HG03558 (cell line): ENCODE data around the gene C11orf98.
"Not testable (repeated sequence)": the region's sequence is repeated elsewhere in the genome, so short reads cannot be mapped to it uniquely, and the experiment has no call there.

Experiments used
- ATAC-seq: cut with Tn5 transposase; IDR thresholded peaks from one replicate; pipeline ENCODE4 v1.9.1; 2021; ENCODE audit warnings: moderate number of reproducible peaks; ENCODE audit not compliant: unreplicated experiment; ENCODE audit errors: extremely low read depth

The C11orf98 gene

GRCh38 chr11:62656796-62657429, 8.1 kb downstream of the C11orf98 start:
- ATAC-seq, result no peak

GRCh38 chr11:62654297-62654696, 10.7 kb downstream of the C11orf98 start:
- ATAC-seq, result no peak

- no peak for ATAC-seq
Measured at GRCh38 chr11:62652161-62653006, 12.6 kb downstream of the C11orf98 start.

GRCh38 chr11:62650283-62650682, 14.7 kb downstream of the C11orf98 start:
- ATAC-seq, result not testable (repeated sequence)

GRCh38 chr11:62649486-62649885, 15.5 kb downstream of the C11orf98 start:
- ATAC-seq, result no peak

GRCh38 chr11:62648967-62649364, 16.0 kb downstream of the C11orf98 start:
- ATAC-seq, result no peak

- ATAC-seq, result no peak
Measured at GRCh38 chr11:62648185-62648966, 16.6 kb downstream of the C11orf98 start.

- ATAC-seq, result no peak
Measured at GRCh38 chr11:62647609-62648005, 17.4 kb downstream of the C11orf98 start.

- no peak for ATAC-seq
Measured at GRCh38 chr11:62646825-62647608, 18.0 kb downstream of the C11orf98 start.

- peak; percentile 84 for ATAC-seq
Measured at GRCh38 chr11:62645946-62646824, 18.8 kb downstream of the C11orf98 start, which contains the start of gene GANAB. Gene GANAB, minus strand, starts transcription at chr11:62646613. Its CDS starts 14 bp downstream, at chr11:62646599.

- no peak for ATAC-seq
Measured at GRCh38 chr11:62645671-62645945, 19.4 kb downstream of the C11orf98 start.

GRCh38 chr11:62644220-62644619, 20.8 kb downstream of the C11orf98 start:
- ATAC-seq, result no peak

- no peak for ATAC-seq
Measured at GRCh38 chr11:62632492-62632891, 32.5 kb downstream of the C11orf98 start.

GRCh38 chr11:62627713-62628112, 37.3 kb downstream of the C11orf98 start:
- no peak for ATAC-seq

- ATAC-seq, result no peak
Measured at GRCh38 chr11:62622476-62623089, 42.4 kb downstream of the C11orf98 start.

GRCh38 chr11:62621567-62622470, 43.2 kb downstream of the C11orf98 start, which contains the start of gene B3GAT3:
Gene B3GAT3, minus strand, starts transcription at chr11:62621986. Its CDS starts 39 bp downstream, at chr11:62621947.
- peak; percentile 79 for ATAC-seq

GRCh38 chr11:62621027-62621566, 43.9 kb downstream of the C11orf98 start:
- ATAC-seq, result no peak
